ENCODE data around the gene FEZ2.

DNA sequence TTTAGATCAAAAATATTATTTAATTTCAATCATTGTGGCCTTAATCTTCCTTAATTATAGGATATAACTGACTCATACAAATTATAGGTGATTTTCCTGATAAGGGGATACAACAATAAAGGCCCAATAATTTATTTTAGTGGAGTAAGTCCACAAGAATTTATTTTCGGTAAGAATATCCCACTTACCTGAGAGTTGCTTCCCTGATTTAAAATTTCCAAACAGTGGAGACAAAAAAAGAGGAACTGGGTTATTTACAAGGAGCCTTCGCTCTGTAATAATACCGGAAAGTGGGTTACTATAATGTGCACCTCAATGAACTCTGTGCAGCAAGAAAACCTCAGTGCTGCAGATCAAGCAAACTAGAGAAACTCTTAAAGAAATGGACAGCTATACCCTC is 42.2 kb downstream of the FEZ2 start:
- TF ChIP-seq, protein P1, sequence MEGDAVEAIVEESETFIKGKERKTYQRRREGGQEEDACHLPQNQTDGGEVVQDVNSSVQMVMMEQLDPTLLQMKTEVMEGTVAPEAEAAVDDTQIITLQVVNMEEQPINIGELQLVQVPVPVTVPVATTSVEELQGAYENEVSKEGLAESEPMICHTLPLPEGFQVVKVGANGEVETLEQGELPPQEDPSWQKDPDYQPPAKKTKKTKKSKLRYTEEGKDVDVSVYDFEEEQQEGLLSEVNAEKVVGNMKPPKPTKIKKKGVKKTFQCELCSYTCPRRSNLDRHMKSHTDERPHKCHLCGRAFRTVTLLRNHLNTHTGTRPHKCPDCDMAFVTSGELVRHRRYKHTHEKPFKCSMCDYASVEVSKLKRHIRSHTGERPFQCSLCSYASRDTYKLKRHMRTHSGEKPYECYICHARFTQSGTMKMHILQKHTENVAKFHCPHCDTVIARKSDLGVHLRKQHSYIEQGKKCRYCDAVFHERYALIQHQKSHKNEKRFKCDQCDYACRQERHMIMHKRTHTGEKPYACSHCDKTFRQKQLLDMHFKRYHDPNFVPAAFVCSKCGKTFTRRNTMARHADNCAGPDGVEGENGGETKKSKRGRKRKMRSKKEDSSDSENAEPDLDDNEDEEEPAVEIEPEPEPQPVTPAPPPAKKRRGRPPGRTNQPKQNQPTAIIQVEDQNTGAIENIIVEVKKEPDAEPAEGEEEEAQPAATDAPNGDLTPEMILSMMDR (IDR thresholded peaks at IDR 0.05; ENCODE audit: low read depth, low read length), result no peak
- TF ChIP-seq EZH2phosphoT487 (IDR thresholded peaks at IDR 0.05; ENCODE audit: low read depth), result no peak
